Measurements from ENCODE around the gene CCDC13.

- no peak for TF ChIP-seq CTCF (conservative IDR thresholded peaks at IDR 0.05)
- no peak for TF ChIP-seq EZH2 (IDR thresholded peaks at IDR 0.05; ENCODE audit: low read depth)
Measured at GRCh38 chr3:42801784-42802183, 28.7 kb upstream of the CCDC13 start.
